Head of caudate nucleus (tissue), 42 donors: ENCODE results near the gene TET2.

Experiments used
- DNase-seq, 42 donors: peaks; one replicate each; pipeline versions ENCODE4 v3.0.0 to v3.0.0-alpha.2; 2020 to 2021; ENCODE audit warnings: mixed read lengths in 7 of 42
- intact Hi-C: fragments of 100-400 bp; cut with DNase I; formaldehyde crosslinking; loops from one replicate; pipeline ENCODE4 v1.15.0; 2022

Gene TET2

DNA sequence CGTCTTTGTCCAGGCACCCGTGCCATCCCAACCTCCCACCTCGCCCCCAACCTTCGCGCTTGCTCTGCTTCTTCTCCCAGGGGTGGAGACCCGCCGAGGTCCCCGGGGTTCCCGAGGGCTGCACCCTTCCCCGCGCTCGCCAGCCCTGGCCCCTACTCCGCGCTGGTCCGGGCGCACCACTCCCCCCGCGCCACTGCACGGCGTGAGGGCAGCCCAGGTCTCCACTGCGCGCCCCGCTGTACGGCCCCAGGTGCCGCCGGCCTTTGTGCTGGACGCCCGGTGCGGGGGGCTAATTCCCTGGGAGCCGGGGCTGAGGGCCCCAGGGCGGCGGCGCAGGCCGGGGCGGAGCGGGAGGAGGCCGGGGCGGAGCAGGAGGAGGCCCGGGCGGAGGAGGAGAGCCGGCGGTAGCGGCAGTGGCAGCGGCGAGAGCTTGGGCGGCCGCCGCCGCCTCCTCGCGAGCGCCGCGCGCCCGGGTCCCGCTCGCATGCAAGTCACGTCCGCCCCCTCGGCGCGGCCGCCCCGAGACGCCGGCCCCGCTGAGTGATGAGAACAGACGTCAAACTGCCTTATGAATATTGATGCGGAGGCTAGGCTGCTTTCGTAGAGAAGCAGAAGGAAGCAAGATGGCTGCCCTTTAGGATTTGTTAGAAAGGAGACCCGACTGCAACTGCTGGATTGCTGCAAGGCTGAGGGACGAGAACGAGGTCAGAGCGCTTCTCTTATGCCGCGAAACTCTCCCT, at the start of gene TET2:
Gene TET2, plus strand, starts transcription at position 601 of the 740 bp plus-strand sequence. CDS start 87,067 bp downstream, outside the sequence.
- DNase-seq, result peak; percentile 73 to 96 (median 90)
- intact Hi-C loops, result loop anchor here (2.0 to 5.0 kb wide), 3 partner anchors 96 to 561 kb away; partner anchors contain the start of genes GSTCD and INTS12

DNA sequence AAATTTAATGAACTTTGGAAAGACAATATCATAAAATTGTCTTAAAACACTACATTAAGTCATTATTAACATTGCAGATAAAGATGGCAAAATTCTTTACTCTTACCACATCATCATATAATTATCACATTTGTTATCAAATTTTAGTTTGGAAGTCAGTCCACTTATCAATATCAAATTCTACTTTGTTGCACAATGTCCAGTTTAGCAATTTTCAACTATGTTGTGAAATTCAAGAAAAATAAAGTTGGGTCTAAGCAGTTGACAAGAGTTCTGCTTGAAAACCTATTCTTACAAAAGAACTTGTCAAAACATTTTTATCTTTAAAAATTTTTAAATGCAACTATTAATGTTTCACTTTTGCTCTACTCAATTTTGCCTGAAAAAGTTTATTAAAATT, 44.7 kb upstream of the TET2 start:
- intact Hi-C loops, result no loop called here
- DNase-seq, result no peak

DNA sequence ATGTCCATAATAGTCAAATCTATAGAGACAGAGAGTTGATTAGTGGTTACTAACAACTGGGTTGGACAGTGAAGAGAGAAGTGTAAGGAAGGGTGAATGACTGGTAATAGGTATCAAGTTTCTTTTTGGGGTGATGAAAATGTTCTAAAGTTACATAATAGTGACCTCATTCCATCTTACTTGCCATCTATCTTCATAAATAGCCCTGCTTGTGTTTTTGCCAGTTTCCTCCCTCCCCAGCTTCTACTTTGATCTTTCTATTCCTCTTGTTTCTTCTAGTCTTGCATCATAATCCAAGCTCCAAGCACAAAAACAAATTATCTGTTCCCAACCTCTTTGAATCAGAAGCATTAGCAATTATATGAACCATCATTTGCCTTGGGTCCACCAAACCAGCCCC, 40.2 kb upstream of the TET2 start:
- intact Hi-C loops, result no loop called here
- DNase-seq, result no peak

DNA sequence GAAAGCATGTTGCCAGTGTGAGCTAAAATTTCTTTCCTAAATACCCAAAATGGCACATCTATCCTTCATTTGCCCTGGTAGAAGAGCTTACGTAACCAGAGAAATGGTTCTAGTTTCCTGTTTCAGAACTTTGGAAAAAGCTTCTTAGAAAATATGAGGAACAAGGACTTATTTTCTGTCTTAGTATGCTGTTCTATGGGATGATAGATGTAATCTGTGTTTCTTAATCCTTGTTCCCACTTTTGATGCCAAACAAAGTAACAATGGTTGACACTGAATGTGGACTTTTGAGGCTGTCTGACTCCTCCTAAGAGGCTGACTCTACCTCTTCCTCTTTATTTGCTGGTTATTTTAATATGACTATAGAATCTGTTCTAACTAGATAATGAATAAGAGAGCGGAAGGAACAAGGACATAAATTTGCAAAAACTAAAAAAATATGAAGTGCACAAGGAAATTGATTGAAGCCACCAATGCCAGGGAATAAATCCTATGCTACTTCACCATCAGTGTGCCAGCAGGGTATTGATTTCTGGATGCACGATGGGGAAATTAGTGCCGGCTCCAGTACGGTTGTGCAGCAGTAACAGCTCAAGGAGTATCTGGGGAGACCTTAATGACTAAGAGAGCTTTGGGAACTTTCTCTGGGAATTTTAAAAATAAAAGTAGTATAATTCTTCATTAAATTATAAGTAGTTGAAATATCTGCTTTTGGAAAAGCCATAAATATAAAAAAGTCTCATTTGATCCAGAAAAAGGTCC, 39.4 kb upstream of the TET2 start:
- intact Hi-C loops, result no loop called here
- no peak for DNase-seq

DNA sequence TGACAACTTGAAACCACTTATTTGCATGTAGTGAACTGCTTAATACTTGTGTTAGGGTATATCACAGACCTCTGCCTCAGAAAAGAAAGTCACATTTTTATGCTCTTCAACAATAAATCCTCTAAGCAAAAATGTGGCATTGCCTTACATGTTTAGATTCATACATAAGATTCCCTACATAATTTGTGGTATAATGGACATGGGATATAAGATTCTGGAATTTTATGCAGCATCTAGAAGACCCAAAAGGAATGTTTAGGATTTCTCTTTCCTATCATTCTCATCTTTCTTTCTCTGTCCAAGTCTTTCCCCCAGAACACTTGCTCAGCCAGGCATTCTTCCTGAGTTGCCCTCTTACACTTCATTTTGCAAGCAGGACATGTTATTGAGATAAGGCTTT, 37.7 kb upstream of the TET2 start:
- intact Hi-C loops, result no loop called here
- no peak for DNase-seq

DNA sequence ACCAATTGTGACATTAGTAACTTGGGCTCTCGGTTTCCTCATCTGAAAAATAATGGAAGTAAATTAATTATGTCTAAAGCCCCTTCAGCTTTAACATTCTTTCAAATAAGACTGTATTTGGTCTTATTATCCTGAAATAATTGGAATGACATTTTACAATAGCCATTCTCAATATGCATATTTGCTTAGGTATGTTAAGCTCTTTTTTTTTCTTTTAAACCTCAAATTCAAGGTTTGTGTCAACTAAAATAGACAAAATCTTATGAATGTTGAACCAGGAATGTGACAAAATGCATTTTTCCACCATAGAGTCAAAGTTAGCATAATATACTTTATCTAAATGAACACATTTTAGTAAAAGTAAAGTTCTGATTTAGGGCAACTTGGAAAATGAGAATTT, 34.4 kb upstream of the TET2 start:
- intact Hi-C loops, result no loop called here
- no peak for DNase-seq

DNA sequence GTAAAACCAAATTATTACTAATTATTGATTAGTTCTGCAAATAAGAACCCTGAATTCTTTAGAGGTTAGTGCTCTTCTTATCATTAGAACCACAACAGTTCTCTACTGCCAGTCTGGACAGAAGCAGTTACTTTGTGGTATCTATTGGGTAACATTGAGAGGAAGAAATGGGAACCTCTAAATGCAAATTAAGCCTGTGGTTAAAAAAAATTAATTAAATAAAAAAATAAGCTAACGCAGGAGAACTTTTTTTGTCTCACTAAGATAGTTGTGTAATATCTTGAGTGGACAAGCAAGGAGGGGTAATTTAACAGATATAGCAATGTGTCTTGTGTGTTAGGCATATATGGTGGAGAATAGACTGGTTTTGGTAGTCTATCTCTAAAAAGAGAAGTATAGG, 32.9 kb upstream of the TET2 start:
- no peak for DNase-seq
- intact Hi-C loops, result no loop called here

DNA sequence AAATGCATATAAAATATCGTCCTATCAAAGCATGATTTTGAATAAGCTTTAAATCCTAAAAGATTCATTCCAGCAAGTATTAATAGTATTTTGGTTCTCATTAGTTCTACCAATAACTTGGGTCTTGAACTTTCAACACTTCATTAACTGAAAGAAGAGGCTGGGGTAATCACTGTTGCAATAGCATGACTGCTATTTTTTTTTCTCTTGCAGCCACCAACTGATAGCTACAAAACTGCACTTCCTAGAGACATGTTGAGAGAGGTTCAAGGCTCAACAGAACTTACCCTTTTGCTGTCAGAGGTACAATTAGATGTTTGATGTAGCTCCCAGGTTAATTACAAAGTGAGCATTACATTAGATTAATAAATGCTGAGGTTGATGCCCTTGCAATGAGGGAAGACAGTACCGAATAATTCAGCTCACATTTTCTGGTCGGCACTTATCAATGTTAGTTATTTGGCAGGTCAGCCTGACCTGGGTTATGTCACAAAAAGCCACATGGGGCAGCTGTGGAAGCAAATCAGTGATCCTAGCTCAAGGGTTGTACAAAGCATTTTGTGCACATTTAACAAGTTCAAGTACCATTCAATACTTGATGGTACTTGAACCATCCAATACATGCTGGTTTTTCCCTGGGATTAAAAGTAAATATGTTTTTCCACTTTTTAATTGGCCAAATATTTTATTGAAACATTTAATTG, 29.9 kb upstream of the TET2 start:
- DNase-seq, result no peak

DNA sequence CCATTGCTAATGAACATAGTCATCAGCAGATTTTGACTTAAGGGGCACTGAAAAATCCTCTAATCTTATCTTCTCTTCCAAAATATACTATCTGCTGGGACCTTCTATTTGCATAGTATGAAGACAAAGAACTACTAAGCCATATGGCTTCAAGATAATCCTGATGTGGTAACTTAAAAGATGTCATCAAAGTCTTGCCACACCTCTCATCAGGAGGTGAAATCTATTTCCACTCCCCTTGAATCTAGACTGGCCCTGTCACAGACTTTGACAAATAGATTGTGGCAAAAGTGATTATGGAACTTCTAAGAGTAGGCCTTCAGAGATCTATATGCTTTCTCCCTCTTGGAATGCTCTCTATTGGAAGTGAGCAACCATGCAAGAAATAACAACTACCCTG, 27.3 kb upstream of the TET2 start:
- intact Hi-C loops, result no loop called here
- DNase-seq, result no peak

More for the DNA sequence above, 29.9 kb upstream of the TET2 start:
- intact Hi-C loops, result no loop called here

DNA sequence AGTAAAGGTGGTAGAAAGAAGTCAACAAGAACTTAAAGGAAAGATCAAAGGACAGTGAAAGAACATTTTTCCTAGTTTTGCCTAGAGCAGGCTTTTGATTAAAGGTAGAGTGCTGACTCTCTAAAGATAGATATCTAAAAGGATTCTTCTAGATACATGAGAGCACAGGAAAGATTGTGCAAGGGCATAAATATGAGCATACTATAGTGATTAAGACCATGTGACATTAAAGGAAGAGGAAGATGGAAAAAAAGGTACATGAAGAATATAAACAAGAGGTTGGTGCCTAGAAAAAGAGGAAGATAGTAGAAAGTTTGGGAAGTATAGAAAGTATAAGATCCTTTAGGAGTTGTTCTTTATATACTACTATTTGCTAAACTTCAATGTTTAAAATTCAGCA, 26.1 kb upstream of the TET2 start:
- intact Hi-C loops, result no loop called here
- DNase-seq, result no peak

DNA sequence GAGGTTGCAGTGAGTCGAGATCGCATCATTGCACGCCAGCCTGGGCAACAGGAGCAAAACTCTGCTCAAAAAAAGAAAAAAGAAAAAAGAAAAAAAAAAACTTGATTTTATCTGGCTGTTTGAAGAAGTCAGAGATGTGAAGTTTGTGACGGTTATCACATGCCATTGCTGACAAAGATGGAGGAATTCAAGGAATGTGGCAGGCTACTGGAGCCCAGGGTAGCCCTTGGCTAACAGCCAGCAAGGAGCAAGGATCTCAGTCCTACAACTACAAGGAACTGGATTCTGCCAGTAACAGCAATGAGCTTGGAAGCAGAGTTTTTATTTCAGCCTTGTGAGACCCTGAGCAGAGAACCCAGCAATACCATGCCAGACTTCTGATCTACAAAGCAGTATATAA, 24.3 kb upstream of the TET2 start:
- no peak for DNase-seq
- intact Hi-C loops, result no loop called here

DNA sequence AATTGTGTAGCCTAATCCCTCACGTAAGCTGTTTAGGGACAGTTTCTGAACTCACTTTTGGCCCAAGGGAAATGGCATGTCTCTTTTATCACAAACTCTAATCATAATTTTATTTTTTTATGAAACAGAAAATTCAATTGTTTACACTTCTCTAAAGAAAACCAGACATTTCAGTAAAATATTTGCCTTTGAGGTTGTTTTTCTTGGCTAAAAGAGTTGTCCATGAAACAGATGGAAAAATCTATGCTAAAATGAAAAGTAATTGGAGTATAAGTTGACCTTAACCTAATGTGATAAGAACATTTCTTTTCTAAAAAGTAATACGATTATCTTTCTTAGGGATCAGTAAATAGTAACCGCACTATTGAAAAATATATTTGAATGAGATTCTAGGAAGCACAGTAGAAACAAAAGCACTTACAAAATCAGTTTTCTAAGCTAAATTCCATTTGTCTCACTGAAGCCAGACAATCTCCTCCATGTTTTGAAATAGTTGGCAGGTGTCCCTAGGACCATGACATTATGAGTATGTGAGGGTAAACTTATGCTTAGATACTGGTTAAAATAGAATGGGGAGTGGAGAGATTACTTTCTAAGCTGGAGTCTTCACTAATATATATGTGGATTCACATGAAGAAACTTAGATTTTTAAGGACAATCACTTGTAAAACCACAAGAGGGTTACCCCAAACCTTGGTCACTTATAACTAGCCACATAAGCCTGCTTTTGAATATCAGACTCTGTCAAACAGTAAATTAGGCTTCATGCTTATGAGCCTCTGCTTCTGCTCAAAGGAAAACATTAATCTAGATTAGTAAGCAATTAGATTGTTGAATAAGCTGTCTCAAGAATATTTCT, 20.1 kb upstream of the TET2 start:
- no peak for DNase-seq
- intact Hi-C loops, result no loop called here

DNA sequence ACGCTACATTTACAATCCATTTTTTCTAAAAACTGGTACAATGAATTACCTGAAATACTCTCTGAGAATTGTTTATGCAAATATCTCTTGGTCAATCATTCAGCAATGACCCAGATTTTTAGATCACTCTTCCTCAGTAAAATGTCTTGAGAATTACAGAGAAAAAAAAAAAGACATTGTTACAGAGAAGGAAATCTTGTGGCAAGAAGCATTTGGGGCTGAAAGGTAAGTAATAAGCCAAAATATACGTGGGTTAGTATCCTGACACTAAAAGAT, 19.6 kb upstream of the TET2 start:
- no peak for DNase-seq
- intact Hi-C loops, result no loop called here

DNA sequence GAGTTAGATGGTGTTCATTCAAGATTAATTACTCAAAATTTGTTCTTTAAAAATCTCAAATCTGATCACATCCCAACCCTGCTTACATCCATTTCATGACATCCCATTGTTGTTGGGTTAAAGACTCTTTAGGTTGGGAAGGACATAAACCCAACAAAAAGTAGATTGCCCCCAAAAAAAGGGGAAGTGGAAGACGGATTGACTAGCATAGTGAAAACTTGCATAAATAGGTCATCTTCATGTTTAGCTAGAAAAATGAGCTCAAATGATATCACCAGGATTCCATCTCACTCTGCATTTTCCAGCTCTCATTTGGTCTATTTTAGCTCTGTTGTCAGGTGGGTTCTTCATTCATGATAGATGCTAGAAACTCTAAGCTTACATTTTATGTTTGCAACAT, 18.5 kb upstream of the TET2 start:
- no peak for DNase-seq
- intact Hi-C loops, result no loop called here

DNA sequence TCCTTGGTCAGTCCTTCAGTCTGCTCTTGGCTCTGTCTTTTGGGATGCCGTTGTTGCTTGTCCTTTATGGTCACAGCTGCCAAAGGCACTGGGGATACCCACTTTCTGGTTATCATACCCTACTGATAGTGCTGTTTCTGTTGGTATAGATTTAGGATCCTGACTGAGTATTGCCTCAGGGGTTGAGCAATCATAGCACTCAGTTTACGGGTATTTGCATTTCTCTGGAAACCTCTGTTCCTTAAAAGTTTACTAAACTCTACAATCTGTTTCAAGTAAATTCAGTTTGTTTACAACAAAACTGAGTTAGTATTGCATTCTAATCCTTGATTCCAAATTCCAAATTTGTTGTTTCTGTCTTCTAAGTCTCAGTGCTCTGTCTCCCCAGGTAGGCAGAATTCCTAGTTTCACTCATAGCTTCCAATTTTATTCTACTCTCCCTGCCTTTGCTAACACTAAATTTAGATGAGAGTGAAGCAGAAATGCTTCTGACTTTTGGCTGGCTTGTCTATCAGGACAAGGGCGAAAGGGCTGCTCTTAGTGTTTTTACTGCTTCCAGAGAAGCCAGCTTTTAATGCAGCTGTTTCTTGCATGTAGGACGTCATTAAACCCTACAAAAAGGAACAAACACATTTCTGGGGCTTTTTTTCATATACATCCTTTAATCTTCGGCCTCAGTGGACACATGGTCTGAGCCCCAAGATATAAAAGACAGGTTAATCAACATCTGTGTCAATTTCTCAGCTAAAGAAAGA, 17.2 kb upstream of the TET2 start:
- intact Hi-C loops, result no loop called here
- no peak for DNase-seq

DNA sequence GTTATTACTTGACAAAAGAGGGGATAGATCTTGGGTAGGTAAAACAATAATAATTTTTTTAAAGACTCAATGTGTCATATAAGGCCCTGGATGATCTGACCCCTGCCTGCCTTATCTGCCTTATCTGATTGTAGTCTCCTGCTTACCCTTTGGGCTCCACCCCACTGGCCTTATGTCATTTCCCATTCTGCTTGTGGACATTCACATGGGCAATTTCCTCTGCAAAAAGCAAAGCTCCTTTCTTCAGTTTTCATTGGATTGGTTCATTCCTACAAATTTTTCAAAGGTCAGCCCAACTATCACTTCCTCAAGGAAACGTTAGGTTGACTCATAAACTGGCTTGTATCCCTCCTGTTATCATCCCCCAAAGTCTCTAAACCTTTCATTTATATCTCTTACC, 15.7 kb upstream of the TET2 start:
- DNase-seq, result no peak

DNA sequence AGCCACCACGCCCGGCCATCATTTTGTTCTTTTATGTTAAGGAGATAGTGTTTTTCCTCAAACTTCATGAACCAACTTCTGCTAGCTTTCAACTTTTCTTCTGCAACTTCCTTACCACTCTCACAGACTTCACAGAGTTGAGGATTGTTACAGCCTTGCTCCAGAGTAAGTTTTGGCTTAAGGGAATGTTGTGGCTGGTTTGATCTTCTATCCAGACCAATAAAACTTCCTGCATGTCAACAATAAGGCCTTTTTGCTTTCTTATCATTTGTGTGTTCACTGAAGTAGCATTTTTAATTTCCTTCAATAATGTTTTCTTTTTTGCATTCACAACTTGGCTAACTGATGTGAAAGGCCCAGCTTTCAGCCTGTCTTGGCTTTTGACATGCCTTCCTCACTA, 12.7 kb upstream of the TET2 start:
- intact Hi-C loops, result no loop called here
- no peak for DNase-seq

More for the DNA sequence above, 15.7 kb upstream of the TET2 start:
- intact Hi-C loops, result no loop called here

DNA sequence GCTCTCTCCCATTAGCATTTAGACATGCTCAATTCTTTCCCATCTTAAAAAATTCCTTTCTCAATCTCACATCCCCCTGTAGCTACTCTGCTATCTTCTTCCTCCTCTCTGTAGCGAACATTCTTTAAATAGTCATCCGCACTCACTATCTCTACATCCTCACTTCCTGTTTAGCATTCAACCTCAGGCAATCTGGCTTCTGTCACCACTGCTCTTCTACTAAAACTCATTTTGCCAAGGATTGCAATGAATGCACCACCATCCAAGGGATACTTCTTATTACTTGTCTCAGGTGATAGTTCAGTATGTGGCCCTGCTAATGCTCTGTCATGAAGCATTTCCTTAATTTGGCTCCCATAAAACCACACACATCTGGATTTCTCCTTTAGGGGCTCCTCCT, 10.9 kb upstream of the TET2 start:
- intact Hi-C loops, result no loop called here
- no peak for DNase-seq
